Gastroesophageal sphincter (tissue), 4 donors: ENCODE data around the gene STK33. TPM values are rescaled to one million over a fixed set of nuclear protein-coding genes. Genes with fewer than 3 reads are reported as not detected.

Experiments
- ATAC-seq: fragments of 150-250 bp; one replicate; pipeline ENCODE4 v1.9.1; 2016; ENCODE audit warnings: mild to moderate bottlenecking, moderate library complexity
- H3K27ac ChIP-seq, 4 donors: fragments of 200-600 bp; sonication (generic) in 3 of 4; 1 replicate in 3 of 4; 2 replicates in 1 of 4; pipeline ENCODE4 v1.5.1; 2016 to 2019
- H3K27me3 ChIP-seq: fragments of 200-600 bp; sonication (generic); one replicate; pipeline ENCODE4 v1.5.1; 2019
- H3K36me3 ChIP-seq, 2 donors: fragments of 200-600 bp; sonication (generic); one replicate each; pipeline ENCODE4 v1.5.1; 2019; ENCODE audit warnings: control low read depth in 1 of 2
- H3K4me1 ChIP-seq, 3 donors: fragments of 200-600 bp; sonication (generic); 1 replicate in 2 of 3; 2 replicates in 1 of 3; pipeline ENCODE4 v1.5.1; 2016 to 2019; ENCODE audit warnings: control low read depth in 2 of 3
- H3K4me3 ChIP-seq, 2 donors: fragments of 200-600 bp; sonication (generic); one replicate each; pipeline ENCODE4 v1.5.1; 2019; ENCODE audit warnings: mild to moderate bottlenecking in 1 of 2, moderate library complexity in 1 of 2
- H3K9me3 ChIP-seq, 3 donors: fragments of 200-600 bp; sonication (generic); one replicate each; pipeline ENCODE4 v1.5.1; 2017 to 2019; ENCODE audit warnings: control low read depth in 2 of 3
- CTCF ChIP-seq, 4 experiments: fragments of 200-600 bp in 2 of 4; fragments of 450-650 bp in 2 of 4; sonication (generic) in 1 of 4; IDR thresholded peaks; one replicate each; pipeline ENCODE4 v1.5.1; 2017 to 2019; ENCODE audit warnings: antibody characterized with exemption in 4 of 4, mild to moderate bottlenecking in 2 of 4, moderate library complexity in 2 of 4
- EP300 ChIP-seq: sonication (generic); formaldehyde crosslinking; IDR thresholded peaks from one replicate; pipeline ENCODE4 v1.6.1; 2017; ENCODE audit warnings: antibody characterized with exemption, mild to moderate bottlenecking
- POLR2A ChIP-seq, 2 donors: fragments of 450-650 bp; IDR thresholded peaks; one replicate each; pipeline ENCODE4 v1.6.1; 2017; ENCODE audit warnings: antibody characterized with exemption in 2 of 2, mild to moderate bottlenecking in 2 of 2, moderate library complexity in 1 of 2
- POLR2AphosphoS5 ChIP-seq: sonication (generic); formaldehyde crosslinking; IDR thresholded peaks from one replicate; pipeline ENCODE4 v1.6.1; 2017; ENCODE audit warnings: antibody characterized with exemption
- WGBS, 2 donors: methylation state at CpG; one replicate each; pipeline ENCODE4 v1.1.5; 2018; ENCODE audit warnings: low coverage in 1 of 2; 5-methylcytosine and 5-hydroxymethylcytosine counted together
- total RNA-seq, 4 donors: library from RNA; depleted of rRNA; stranded (reverse); fragments of >200 nt; gene quantifications; one replicate each; pipeline ENCODE4 v1.1.0, GENCODE V29; 2016

The STK33 gene
- total RNA-seq, 4 donors from 2014 or later = 15.7 to 25.6 (median 21.4) TPM

- no peaks in the 10 kb centered on the region for H3K9me3 ChIP-seq
- ATAC-seq = no peak
- H3K36me3 ChIP-seq = no peaks in the 10 kb centered on the region
- H3K27me3 ChIP-seq = no peaks in the 10 kb centered on the region
- no peaks in the 10 kb centered on the region for H3K4me1 ChIP-seq
- no peak overlapping the region for H3K27ac ChIP-seq
- no peak overlapping the region for H3K4me3 ChIP-seq
- no CpG with 5 or more reads among the region's 34 CpGs for WGBS, 2 donors
- TF ChIP-seq CTCF (IDR thresholded peaks at IDR 0.05) (no peak), POLR2AphosphoS5 (no peak), POLR2A (IDR thresholded peaks at IDR 0.05) (no peak), EP300 (no peak)
These were observed 70.6 kb downstream of the STK33 start for GRCh38 chr11:8523396-8523795.

DNA sequence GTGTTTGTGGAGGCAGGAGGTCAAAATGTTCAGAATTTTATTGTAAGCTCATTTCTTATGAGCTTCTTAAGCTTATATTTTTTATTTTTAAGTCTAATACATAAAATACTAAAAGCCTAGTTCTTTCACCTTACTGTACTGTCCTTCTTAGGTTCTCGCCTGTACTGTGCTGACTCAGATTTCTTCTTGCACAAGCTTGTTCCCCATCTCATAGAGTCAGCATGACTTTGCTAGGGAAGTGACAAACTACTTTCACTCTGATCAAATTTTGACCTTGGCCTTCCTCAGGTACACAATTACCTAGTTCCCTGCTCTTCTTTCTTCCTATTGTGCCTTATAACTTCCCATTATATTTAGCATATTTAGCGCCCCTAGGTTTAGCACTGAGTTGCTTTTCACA is 81.5 kb downstream of the STK33 start:
- no peak for TF ChIP-seq POLR2A (IDR thresholded peaks at IDR 0.05)
- no peak for TF ChIP-seq POLR2AphosphoS5
- no peak for TF ChIP-seq EP300
- no peak for TF ChIP-seq CTCF (IDR thresholded peaks at IDR 0.05)
- no peaks in the 10 kb centered on the region for H3K4me1 ChIP-seq
- H3K36me3 ChIP-seq = no peaks in the 10 kb centered on the region
- ATAC-seq = no peak
- no peaks in the 10 kb centered on the region for H3K27me3 ChIP-seq
- no peak overlapping the region for H3K27ac ChIP-seq
- peaks cover 0 to 11% (median 0%) of the 10 kb centered on the region in 3 donors for H3K9me3 ChIP-seq
- H3K4me3 ChIP-seq = no peak overlapping the region
- WGBS, 2 donors = 93 to 100% methylated on average over 1 to 2 of the region's 2 CpGs

DNA sequence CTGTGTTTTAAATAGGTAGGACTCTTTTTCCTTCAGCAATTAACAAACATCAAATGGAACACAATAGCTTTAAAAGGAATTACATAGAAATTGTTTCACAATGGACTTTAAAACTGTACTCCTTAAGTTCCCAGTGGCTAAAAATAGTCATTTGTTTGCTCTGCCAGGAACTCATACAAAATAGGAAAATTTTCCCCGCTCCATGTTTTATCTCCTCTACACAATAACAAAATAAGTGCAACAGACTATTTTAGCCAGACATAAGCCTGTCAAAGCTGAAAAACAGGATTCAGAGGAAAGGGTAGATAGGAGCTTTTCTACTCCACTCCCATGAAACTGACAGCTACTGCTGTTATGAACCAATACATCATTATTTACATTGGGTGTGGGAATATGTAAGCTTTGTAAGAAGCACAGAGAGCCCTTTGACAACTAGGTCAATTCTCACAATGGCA is 90.1 kb downstream of the STK33 start:
- no peaks in the 10 kb centered on the region for H3K9me3 ChIP-seq
- no peaks in the 10 kb centered on the region for H3K36me3 ChIP-seq
- H3K27me3 ChIP-seq = no peaks in the 10 kb centered on the region
- H3K4me3 ChIP-seq = no peak overlapping the region
- peaks cover 0 to 10% (median 0%) of the 10 kb centered on the region in 3 donors for H3K4me1 ChIP-seq
- no peak for ATAC-seq
- TF ChIP-seq POLR2A (IDR thresholded peaks at IDR 0.05) (no peak), POLR2AphosphoS5 (no peak), EP300 (no peak), CTCF (IDR thresholded peaks at IDR 0.05) (no peak)
- H3K27ac ChIP-seq = peak overlapping the region in 3 of 4 donors; percentile 24 to 45 (median 25)
- WGBS, 2 donors = 5 to 14% methylated on average over 1 of the region's 1 CpG

GRCh38 chr11:8501836-8502235 is 92.2 kb downstream of the STK33 start:
- no peak overlapping the region for H3K27ac ChIP-seq
- no peaks in the 10 kb centered on the region for H3K27me3 ChIP-seq
- H3K36me3 ChIP-seq = no peaks in the 10 kb centered on the region
- WGBS, 2 donors = 73 to 84% methylated on average over 2 of the region's 2 CpGs
- TF ChIP-seq EP300 = no peak
- TF ChIP-seq CTCF (IDR thresholded peaks at IDR 0.05) = no peak
- no peak for TF ChIP-seq POLR2A (IDR thresholded peaks at IDR 0.05)
- TF ChIP-seq POLR2AphosphoS5 = no peak
- no peak overlapping the region for H3K4me3 ChIP-seq
- ATAC-seq = no peak
- peaks cover 0 to 10% (median 0%) of the 10 kb centered on the region in 3 donors for H3K4me1 ChIP-seq
- peaks cover 0 to 9% (median 0%) of the 10 kb centered on the region in 3 donors for H3K9me3 ChIP-seq

GRCh38 chr11:8488395-8488794 is 105.6 kb downstream of the STK33 start:
- peaks cover 0 to 10% (median 0%) of the 10 kb centered on the region in 3 donors for H3K9me3 ChIP-seq
- H3K36me3 ChIP-seq = no peaks in the 10 kb centered on the region
- no peak overlapping the region for H3K27ac ChIP-seq
- no peak overlapping the region for H3K4me3 ChIP-seq
- TF ChIP-seq POLR2A (IDR thresholded peaks at IDR 0.05) = no peak
- TF ChIP-seq POLR2AphosphoS5 = no peak
- no peak for TF ChIP-seq EP300
- TF ChIP-seq CTCF (IDR thresholded peaks at IDR 0.05) = no peak
- no peaks in the 10 kb centered on the region for H3K27me3 ChIP-seq
- no peaks in the 10 kb centered on the region for H3K4me1 ChIP-seq
- no peak for ATAC-seq
- WGBS, 2 donors = 71% methylated on average over 1 of the region's 1 CpG; no CpG with 5 or more reads in 1 of the 2 donors
